ENCODE results near the gene ITPKA. TPM values are rescaled to one million over a fixed set of nuclear protein-coding genes. Genes with fewer than 3 reads are reported as not detected.

The ITPKA gene
- polyA plus RNA-seq, 3 donors = 0.34 to 2.3 (median 0.79) TPM

- no peak overlapping the region for H3K27ac ChIP-seq (ENCODE audit: low read depth, low read length)
- 4 to 10% (median 8%) methylated on average over 8 of the region's 8 CpGs for WGBS, 3 donors
These were observed 49.8 kb downstream of the ITPKA start for GRCh38 chr15:41543521-41543870.

- 50 to 73% (median 66%) methylated on average over 13 to 15 of the region's 15 CpGs for WGBS, 3 donors
- H3K27ac ChIP-seq (ENCODE audit: low read depth, low read length) = no peak overlapping the region
These were observed 51.0 kb downstream of the ITPKA start for GRCh38 chr15:41544650-41545015.

GRCh38 chr15:41545218-41545617 is 51.5 kb downstream of the ITPKA start:
- 83 to 97% (median 92%) methylated on average over 3 of the region's 3 CpGs for WGBS, 3 donors

GRCh38 chr15:41546851-41547786 is 53.4 kb downstream of the ITPKA start:
- 85 to 89% (median 85%) methylated on average over 13 of the region's 13 CpGs for WGBS, 3 donors

More at GRCh38 chr15:41545218-41545617, 51.5 kb downstream of the ITPKA start:
- no peak overlapping the region for H3K27ac ChIP-seq (ENCODE audit: low read depth, low read length)

GRCh38 chr15:41550066-41550775 is 56.5 kb downstream of the ITPKA start:
- WGBS, 3 donors = 77 to 89% (median 89%) methylated on average over 9 of the region's 9 CpGs
- H3K27ac ChIP-seq (ENCODE audit: low read depth, low read length) = no peak overlapping the region

More at GRCh38 chr15:41546851-41547786, 53.4 kb downstream of the ITPKA start:
- H3K27ac ChIP-seq (ENCODE audit: low read depth, low read length) = no peak overlapping the region

Other genes with a start within 250 kb of the ITPKA start
- under 1 TPM in 2 of 3 donors, not detected in 1; 0.39 to 0.48 TPM for gene OIP5, start 161.3 kb upstream of the ITPKA start, polyA plus RNA-seq
- 1 to 10 TPM in 2 of 3 donors, under 1 TPM in 1; 0.95 to 2.0 (median 1.1) TPM for gene NUSAP1, start 161.0 kb upstream of the ITPKA start, polyA plus RNA-seq
- gene NDUFAF1, start 91.4 kb upstream of the ITPKA start, polyA plus RNA-seq = 10 to 100 TPM; 11.1 to 23.8 (median 16.6) TPM
- 10 to 100 TPM in 2 of 3 donors, 1 to 10 TPM in 1; 7.7 to 22.9 (median 16.3) TPM for gene RTF1, start 76.8 kb upstream of the ITPKA start, polyA plus RNA-seq
- gene LTK, start 20.0 kb downstream of the ITPKA start, polyA plus RNA-seq = 1 to 10 TPM in 1 of 3 donors, under 1 TPM in 2; 0.39 to 1.0 (median 0.86) TPM
- gene RPAP1, start 50.4 kb downstream of the ITPKA start, polyA plus RNA-seq = 10 to 100 TPM; 10.9 to 15.7 (median 15.7) TPM
- gene TYRO3, start 65.3 kb downstream of the ITPKA start, polyA plus RNA-seq = 10 to 100 TPM; 13.2 to 76.9 (median 17.5) TPM
- 1 to 10 TPM; 2.9 to 5.3 (median 3.4) TPM for gene MGA, start 166.5 kb downstream of the ITPKA start, polyA plus RNA-seq

Data from adipose tissue (tissue), 3 donors.